Measurements from ENCODE around the gene GRIA1. TPM values are rescaled to one million over a fixed set of nuclear protein-coding genes. Genes with fewer than 3 reads are reported as not detected.

GRIA1 gene
- total and polyA plus RNA-seq, 10 of the 15 experiments (the other 5 are each of a cell fraction or from before 2014, with no cell fraction given), result 0.04 to 0.18 (median 0.04) TPM; not detected in 7

DNA sequence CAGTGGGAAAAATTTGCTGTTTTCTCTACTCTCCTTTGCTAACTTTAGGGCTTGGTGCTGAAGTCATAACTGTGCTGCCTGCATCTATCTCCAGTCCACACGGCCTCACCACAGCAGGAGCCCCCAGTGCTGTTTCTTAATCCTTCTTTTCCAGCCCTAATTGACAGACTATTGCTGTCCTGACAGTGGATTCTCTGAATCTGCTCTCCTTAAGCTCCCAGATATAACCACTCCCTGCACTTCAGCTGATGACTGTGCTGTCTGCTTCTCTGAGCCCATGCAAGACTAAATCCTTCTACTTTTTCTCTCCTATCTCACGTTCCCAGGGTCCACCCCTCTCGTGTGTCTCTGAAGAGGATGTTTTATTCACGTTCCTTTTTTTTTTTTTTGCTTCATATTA lies 19.7 kb upstream of the GRIA1 start:
- ChIA-PET CTCF (no interaction called here), POLR2A (interaction anchor here (0.7 kb wide), 1 partner anchor 216 kb away, joined by 3 read pairs; no protein-coding TSS in a partner anchor), RAD21 (ENCODE audit: unreplicated experiment) (no interaction called here), SMC1A (ENCODE audit: uncharacterized antibody, unreplicated experiment) (no interaction called here)
- no peak for DNase-seq (ENCODE audit: low read depth, low spot score)
- Histone ChIP-seq H3K36me3 (ENCODE audit: control insufficient read depth in 2 of 2, insufficient read depth in 2 of 2, low read length in 1 of 2) (no peaks in the 10 kb centered on the region), H3K9ac (ENCODE audit: control insufficient read depth, insufficient read depth, low read length) (no peak overlapping the region), H3K4me2 (ENCODE audit: control insufficient read depth, insufficient read depth) (no peak overlapping the region), H3K27ac (ENCODE audit: control insufficient read depth, insufficient read depth) (no peak overlapping the region), H3K27me3 (replicated peaks in 1 of 2; ENCODE audit: control insufficient read depth in 2 of 2, insufficient read depth in 2 of 2, low read length in 1 of 2) (no peaks in the 10 kb centered on the region), H3K4me3 (no peak overlapping the region), H3K9me3 (replicated peaks; ENCODE audit: control insufficient read depth, insufficient read depth, low read length) (no peaks in the 10 kb centered on the region), H3K79me2 (ENCODE audit: control insufficient read depth, insufficient read depth, low read length) (no peaks in the 10 kb centered on the region), H2AFZ (ENCODE audit: control insufficient read depth, low read depth, low read length) (no peak overlapping the region), H3K4me1 (ENCODE audit: control insufficient read depth, insufficient read depth, low read length) (no peaks in the 10 kb centered on the region), H4K20me1 (ENCODE audit: control insufficient read depth, insufficient read depth) (no peaks in the 10 kb centered on the region)
- FAIRE-seq, result no peak
- ATAC-seq, result no peak
- TF ChIP-seq KLF5 (IDR thresholded peaks at IDR 0.05; ENCODE audit: partially characterized antibody) (no peak), MAX (IDR thresholded peaks at IDR 0.05; ENCODE audit: low read depth, low read length) (no peak), POU2F2 (IDR thresholded peaks at IDR 0.05; ENCODE audit: borderline replicate concordance, low read depth, low read length) (no peak), TARDBP (IDR thresholded peaks at IDR 0.05; ENCODE audit: borderline replicate concordance) (no peak), E2F4 (IDR thresholded peaks at IDR 0.05; ENCODE audit: low read depth, low read length) (no peak), IKZF1 (conservative IDR thresholded peaks at IDR 0.05) (no peak), ZZZ3 (IDR thresholded peaks at IDR 0.05; ENCODE audit: control insufficient read depth, insufficient read length, low read depth) (no peak), NRF1 (conservative IDR thresholded peaks at IDR 0.05; ENCODE audit: low read depth, low read length) (no peak)
- TF ChIP-seq, protein P1, sequence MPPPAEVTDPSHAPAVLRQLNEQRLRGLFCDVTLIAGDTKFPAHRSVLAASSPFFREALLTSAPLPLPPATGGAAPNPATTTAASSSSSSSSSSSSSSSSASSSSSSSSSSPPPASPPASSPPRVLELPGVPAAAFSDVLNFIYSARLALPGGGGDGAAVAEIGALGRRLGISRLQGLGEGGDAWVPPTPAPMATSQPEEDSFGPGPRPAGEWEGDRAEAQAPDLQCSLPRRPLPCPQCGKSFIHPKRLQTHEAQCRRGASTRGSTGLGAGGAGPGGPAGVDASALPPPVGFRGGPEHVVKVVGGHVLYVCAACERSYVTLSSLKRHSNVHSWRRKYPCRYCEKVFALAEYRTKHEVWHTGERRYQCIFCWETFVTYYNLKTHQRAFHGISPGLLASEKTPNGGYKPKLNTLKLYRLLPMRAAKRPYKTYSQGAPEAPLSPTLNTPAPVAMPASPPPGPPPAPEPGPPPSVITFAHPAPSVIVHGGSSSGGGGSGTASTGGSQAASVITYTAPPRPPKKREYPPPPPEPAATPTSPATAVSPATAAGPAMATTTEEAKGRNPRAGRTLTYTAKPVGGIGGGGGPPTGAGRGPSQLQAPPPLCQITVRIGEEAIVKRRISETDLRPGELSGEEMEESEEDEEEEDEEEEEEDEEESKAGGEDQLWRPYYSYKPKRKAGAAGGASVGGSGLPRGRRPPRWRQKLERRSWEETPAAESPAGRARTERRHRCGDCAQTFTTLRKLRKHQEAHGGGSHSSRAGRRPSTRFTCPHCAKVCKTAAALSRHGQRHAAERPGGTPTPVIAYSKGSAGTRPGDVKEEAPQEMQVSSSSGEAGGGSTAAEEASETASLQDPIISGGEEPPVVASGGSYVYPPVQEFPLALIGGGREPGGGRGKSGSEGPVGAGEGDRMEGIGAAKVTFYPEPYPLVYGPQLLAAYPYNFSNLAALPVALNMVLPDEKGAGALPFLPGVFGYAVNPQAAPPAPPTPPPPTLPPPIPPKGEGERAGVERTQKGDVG (CRISPR knock-in tag; IDR thresholded peaks at IDR 0.05), result no peak
- BruUV-seq (replicated peaks), result no TSS peak
- in situ Hi-C loops (cut with MboI), result no loop called here
- intact Hi-C loops (cut with micrococcal nuclease; ENCODE audit: unreplicated experiment), result no loop called here
- 0% methylated on average over 3 of the region's 4 CpGs for WGBS (ENCODE audit: insufficient coverage, insufficient replicate concordance, low lambda C conversion rate, missing lambda C conversion rate)

Measured in GM12878 (cell line).